BLaER1 treated with 17β-estradiol and CSF1 and Interleukin-3, amounts not matched to agents 10 nM and 100 nM (cell line): ENCODE data around the gene RAB4A.

ENCODE experiments used
- H3K27ac ChIP-seq, 11 experiments: shearing (Covaris generic); formaldehyde crosslinking; 2 replicates each; pipeline ENCODE4 v1.8.1; 2022
- H3K27me3 ChIP-seq, 11 experiments: shearing (Covaris generic); formaldehyde crosslinking; 2 replicates each; pipeline ENCODE4 v1.8.1; 2022
- H3K36me3 ChIP-seq, 11 experiments: shearing (Covaris generic); formaldehyde crosslinking; 2 replicates each; pipeline ENCODE4 v1.8.1; 2022
- H3K4me1 ChIP-seq, 10 experiments: shearing (Covaris generic); formaldehyde crosslinking; 2 replicates each; pipeline ENCODE4 v1.8.1; 2022
- H3K4me2 ChIP-seq, 11 experiments: shearing (Covaris generic); formaldehyde crosslinking; 2 replicates each; pipeline ENCODE4 v1.8.1; 2022
- H3K4me3 ChIP-seq, 10 experiments: shearing (Covaris generic); formaldehyde crosslinking; 2 replicates each; pipeline ENCODE4 v1.8.1; 2022
- H3K9ac ChIP-seq, 11 experiments: shearing (Covaris generic); formaldehyde crosslinking; 2 replicates each; pipeline ENCODE4 v1.8.1; 2022
- H3K9me3 ChIP-seq, 11 experiments: shearing (Covaris generic); formaldehyde crosslinking; replicated peaks in 1 of 11; 2 replicates each; pipeline ENCODE4 v1.8.1; 2022
- H4K20me1 ChIP-seq, 11 experiments: shearing (Covaris generic); formaldehyde crosslinking; 2 replicates each; pipeline ENCODE4 v1.8.1; 2022
- Cebpa-rat ChIP-seq, 11 experiments: shearing (Covaris generic); IDR thresholded peaks; 2 replicates each; pipeline ENCODE4 v1.8.1; 2022

Gene RAB4A

GRCh38 chr1:229263254-229263653, 7.7 kb upstream of the RAB4A start:
- TF ChIP-seq Cebpa-rat (IDR thresholded peaks at IDR 0.05): no peak
- H3K9ac ChIP-seq: no peak overlapping the region
- H3K4me2 ChIP-seq: no peak overlapping the region
- peaks cover 0 to 10% (median 4%) of the 10 kb centered on the region in 11 experiments; a peak in 8 of 22 replicates for H3K9me3 ChIP-seq
- H3K4me3 ChIP-seq: no peak overlapping the region
- H3K4me1 ChIP-seq: peaks cover 6 to 12% (median 7%) of the 10 kb centered on the region in 10 experiments
- H4K20me1 ChIP-seq: no peaks in the 10 kb centered on the region
- no peak overlapping the region for H3K27ac ChIP-seq
- H3K27me3 ChIP-seq: no peaks in the 10 kb centered on the region; a peak in 1 of 22 replicates
- no peaks in the 10 kb centered on the region for H3K36me3 ChIP-seq

GRCh38 chr1:229264068-229264467, 6.8 kb upstream of the RAB4A start:
- no peak for TF ChIP-seq Cebpa-rat (IDR thresholded peaks at IDR 0.05)
- H3K36me3 ChIP-seq: no peaks in the 10 kb centered on the region
- no peaks in the 10 kb centered on the region for H4K20me1 ChIP-seq
- peaks cover 0 to 10% (median 4%) of the 10 kb centered on the region in 11 experiments; a peak in 8 of 22 replicates for H3K9me3 ChIP-seq
- H3K4me3 ChIP-seq: no peak overlapping the region
- H3K4me2 ChIP-seq: no peak overlapping the region
- no peak overlapping the region for H3K27ac ChIP-seq
- peaks cover 0 to 6% (median 0%) of the 10 kb centered on the region in 11 experiments; a peak in 4 of 22 replicates for H3K27me3 ChIP-seq
- H3K9ac ChIP-seq: no peak overlapping the region
- peaks cover 0 to 5% (median 0%) of the 10 kb centered on the region in 10 experiments; a peak in 4 of 20 replicates for H3K4me1 ChIP-seq

DNA sequence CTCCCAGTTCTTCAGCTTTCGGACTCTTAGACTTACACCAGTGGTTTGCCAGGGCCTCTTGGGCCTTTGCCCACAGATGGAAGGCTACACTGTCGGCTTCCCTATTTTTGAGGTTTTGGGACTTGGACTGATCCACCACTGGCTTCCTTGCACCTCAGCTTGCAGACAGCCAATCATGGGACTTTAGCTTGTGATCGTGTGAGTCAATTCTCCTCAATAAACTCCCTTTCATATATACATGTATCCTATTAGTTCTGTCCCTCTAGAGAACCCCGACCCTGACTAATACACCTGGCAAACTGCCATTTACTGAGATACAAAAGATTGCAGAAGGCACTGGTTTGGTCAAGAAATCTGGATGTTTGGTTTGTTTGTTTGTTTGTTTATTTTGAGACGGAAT, 6.4 kb upstream of the RAB4A start:
- TF ChIP-seq Cebpa-rat (IDR thresholded peaks at IDR 0.05): no peak
- Histone ChIP-seq H3K4me2 (no peak overlapping the region), H3K4me3 (no peak overlapping the region)

GRCh38 chr1:229266274-229266673, 4.6 kb upstream of the RAB4A start:
- Histone ChIP-seq H3K27me3 (peaks cover 16 to 28% (median 20%) of the 10 kb centered on the region in 11 experiments), H3K4me2 (no peak overlapping the region), H3K9me3 (peaks cover 0 to 10% (median 4%) of the 10 kb centered on the region in 11 experiments; a peak in 9 of 22 replicates), H4K20me1 (no peaks in the 10 kb centered on the region), H3K9ac (no peak overlapping the region), H3K4me1 (peaks cover 0 to 5% (median 0%) of the 10 kb centered on the region in 10 experiments; a peak in 3 of 20 replicates), H3K36me3 (no peaks in the 10 kb centered on the region), H3K27ac (no peak overlapping the region), H3K4me3 (no peak overlapping the region)
- no peak for TF ChIP-seq Cebpa-rat (IDR thresholded peaks at IDR 0.05)

More for the DNA sequence above, 6.4 kb upstream of the RAB4A start:
- Histone ChIP-seq H4K20me1 (no peaks in the 10 kb centered on the region), H3K9ac (no peak overlapping the region), H3K36me3 (no peaks in the 10 kb centered on the region), H3K9me3 (peaks cover 0 to 10% (median 4%) of the 10 kb centered on the region in 11 experiments; a peak in 8 of 22 replicates), H3K27ac (no peak overlapping the region), H3K4me1 (peaks cover 0 to 5% (median 0%) of the 10 kb centered on the region in 10 experiments; a peak in 3 of 20 replicates), H3K27me3 (peaks cover 0 to 10% (median 2%) of the 10 kb centered on the region in 11 experiments; a peak in 11 of 22 replicates)

GRCh38 chr1:229266832-229267500, 3.9 kb upstream of the RAB4A start:
- H3K9ac ChIP-seq: no peak overlapping the region
- H3K27me3 ChIP-seq: peaks cover 23 to 35% (median 27%) of the 10 kb centered on the region in 11 experiments
- H3K9me3 ChIP-seq: peaks cover 0 to 10% (median 4%) of the 10 kb centered on the region in 11 experiments; a peak in 9 of 22 replicates
- H4K20me1 ChIP-seq: peaks cover 0 to 4% (median 0%) of the 10 kb centered on the region in 11 experiments; a peak in 4 of 22 replicates
- no peak overlapping the region for H3K27ac ChIP-seq
- no peak overlapping the region for H3K4me3 ChIP-seq
- H3K4me2 ChIP-seq: no peak overlapping the region
- peaks cover 2 to 7% (median 4%) of the 10 kb centered on the region in 10 experiments; a peak in 15 of 20 replicates for H3K4me1 ChIP-seq
- H3K36me3 ChIP-seq: no peaks in the 10 kb centered on the region
- TF ChIP-seq Cebpa-rat (IDR thresholded peaks at IDR 0.05): no peak

DNA sequence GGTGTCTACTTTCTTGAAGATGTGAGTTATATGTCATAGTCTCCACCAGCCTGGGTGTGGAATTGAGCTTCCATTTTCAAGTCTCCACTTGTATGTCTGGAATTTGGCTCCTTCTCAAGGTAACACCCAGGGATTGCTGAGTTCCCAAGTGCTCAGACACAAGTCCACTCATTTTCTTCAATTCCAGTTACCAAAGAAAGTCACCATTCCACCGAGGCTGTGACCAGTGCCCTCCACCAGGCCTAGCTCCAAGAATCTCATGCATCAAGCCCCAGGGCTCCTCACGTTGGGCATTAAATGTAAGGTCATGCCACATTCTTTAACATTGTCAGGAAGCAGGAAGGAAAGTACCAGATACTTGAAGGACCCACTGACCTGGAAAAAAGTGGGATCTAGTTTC, 2.4 kb upstream of the RAB4A start:
- no peak for TF ChIP-seq Cebpa-rat (IDR thresholded peaks at IDR 0.05)
- no peak overlapping the region for H3K27ac ChIP-seq
- peaks cover 0 to 20% (median 10%) of the 10 kb centered on the region in 11 experiments; a peak in 11 of 22 replicates for H4K20me1 ChIP-seq
- peaks cover 0 to 10% (median 4%) of the 10 kb centered on the region in 11 experiments; a peak in 9 of 22 replicates for H3K9me3 ChIP-seq
- peaks cover 37 to 50% (median 43%) of the 10 kb centered on the region in 11 experiments for H3K27me3 ChIP-seq
- no peak overlapping the region for H3K4me3 ChIP-seq
- H3K36me3 ChIP-seq: no peaks in the 10 kb centered on the region
- peaks cover 16 to 22% (median 19%) of the 10 kb centered on the region in 10 experiments for H3K4me1 ChIP-seq
- H3K4me2 ChIP-seq: peak overlapping the region in 2 of 11 experiments; percentile 15 to 23; a peak in 1 of 22 replicates
- no peak overlapping the region for H3K9ac ChIP-seq

- TF ChIP-seq Cebpa-rat (IDR thresholded peaks at IDR 0.05): no peak
- peak overlapping the region; percentile 70 to 87 (median 76) for H3K4me2 ChIP-seq
- H3K36me3 ChIP-seq: no peaks in the 10 kb centered on the region
- H3K4me1 ChIP-seq: peaks cover 16 to 25% (median 21%) of the 10 kb centered on the region in 10 experiments
- peak overlapping the region; percentile 73 to 83 (median 80) for H3K9ac ChIP-seq
- peaks cover 37 to 57% (median 47%) of the 10 kb centered on the region in 11 experiments for H3K27me3 ChIP-seq
- peak overlapping the region; percentile 55 to 81 (median 68); a peak in 20 of 22 replicates for H3K27ac ChIP-seq
- H4K20me1 ChIP-seq: peaks cover 3 to 36% (median 16%) of the 10 kb centered on the region in 11 experiments; a peak in 14 of 22 replicates
- H3K9me3 ChIP-seq: peaks cover 0 to 10% (median 4%) of the 10 kb centered on the region in 11 experiments; a peak in 9 of 22 replicates
- H3K4me3 ChIP-seq: peak overlapping the region; percentile 64 to 78 (median 67)
Measured at GRCh38 chr1:229271448-229272159, 693 bp downstream of the RAB4A start.

- Histone ChIP-seq H3K36me3 (no peaks in the 10 kb centered on the region), H3K4me2 (peak overlapping the region; percentile 70 to 87 (median 76)), H3K4me1 (peaks cover 16 to 25% (median 21%) of the 10 kb centered on the region in 10 experiments), H4K20me1 (peaks cover 3 to 42% (median 20%) of the 10 kb centered on the region in 11 experiments; a peak in 14 of 22 replicates), H3K27ac (no peak overlapping the region; a peak in 3 of 22 replicates), H3K4me3 (peak overlapping the region; percentile 64 to 78 (median 67)), H3K9me3 (peaks cover 0 to 4% (median 0%) of the 10 kb centered on the region in 11 experiments; a peak in 9 of 22 replicates), H3K9ac (peak overlapping the region in 10 of 11 experiments; percentile 77 to 83 (median 80); a peak in 19 of 22 replicates), H3K27me3 (peaks cover 37 to 57% (median 47%) of the 10 kb centered on the region in 11 experiments)
- no peak for TF ChIP-seq Cebpa-rat (IDR thresholded peaks at IDR 0.05)
Measured at GRCh38 chr1:229272164-229273158, 1.6 kb downstream of the RAB4A start.
